Measurements from ENCODE around the gene MGMT. TPM values are rescaled to one million over a fixed set of nuclear protein-coding genes. Genes with fewer than 3 reads are reported as not detected.

Gene MGMT
- total and polyA plus RNA-seq, 2 experiments from 2014 or later, result 19.3 to 21.9 TPM

DNA sequence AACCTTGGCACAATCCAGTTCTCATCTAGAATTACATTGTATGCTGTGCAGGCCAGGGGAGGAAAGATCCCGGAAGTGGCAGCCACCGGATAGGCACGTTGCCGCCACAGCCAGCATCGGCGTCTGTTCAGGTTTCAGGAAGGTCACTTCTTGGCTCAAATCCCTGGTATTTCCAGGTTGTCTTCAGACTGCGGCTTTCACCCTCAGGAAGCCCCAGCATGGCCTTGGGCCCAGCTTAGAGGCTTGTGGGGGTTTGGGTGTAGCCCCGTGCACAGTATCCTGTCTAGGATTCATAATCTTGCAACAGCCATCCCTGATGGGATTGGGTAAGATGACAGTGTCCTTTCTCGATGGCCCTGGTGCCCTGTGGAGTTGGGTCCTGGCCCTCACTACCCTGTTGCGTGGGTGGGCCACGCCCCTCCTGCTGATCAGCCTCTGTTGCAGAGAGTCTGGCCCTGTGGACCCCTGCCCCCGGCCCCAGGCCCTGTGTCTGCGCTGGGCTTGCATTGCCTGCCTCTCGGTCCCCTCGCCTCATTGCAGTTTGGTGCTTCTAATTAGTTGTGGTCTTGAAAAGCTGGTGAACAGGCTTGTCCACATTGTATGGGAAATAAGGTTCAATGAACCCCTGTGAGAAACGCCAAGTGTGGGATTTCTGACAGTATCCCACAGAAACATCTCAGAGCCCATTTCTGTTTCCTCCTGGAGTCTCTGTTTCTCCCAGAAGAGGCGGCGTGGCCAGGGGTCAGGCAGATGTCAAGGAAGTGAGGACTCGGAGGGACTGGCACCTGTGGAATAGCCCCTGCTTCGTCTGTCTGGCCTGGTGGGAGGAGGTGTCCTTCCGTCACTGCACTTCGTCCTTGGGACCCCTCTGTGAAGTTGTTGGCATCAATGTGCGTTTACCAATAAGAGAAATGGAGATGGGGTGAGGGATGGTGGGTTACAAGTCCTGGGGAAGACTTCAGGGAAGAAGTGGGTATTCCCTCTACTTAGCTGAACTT is 77.5 kb downstream of the MGMT start (continued):
- no peak for TF ChIP-seq CTCF (conservative IDR thresholded peaks at IDR 0.05; ENCODE audit: low read depth in 2 of 2)
- TF ChIP-seq, protein P1, sequence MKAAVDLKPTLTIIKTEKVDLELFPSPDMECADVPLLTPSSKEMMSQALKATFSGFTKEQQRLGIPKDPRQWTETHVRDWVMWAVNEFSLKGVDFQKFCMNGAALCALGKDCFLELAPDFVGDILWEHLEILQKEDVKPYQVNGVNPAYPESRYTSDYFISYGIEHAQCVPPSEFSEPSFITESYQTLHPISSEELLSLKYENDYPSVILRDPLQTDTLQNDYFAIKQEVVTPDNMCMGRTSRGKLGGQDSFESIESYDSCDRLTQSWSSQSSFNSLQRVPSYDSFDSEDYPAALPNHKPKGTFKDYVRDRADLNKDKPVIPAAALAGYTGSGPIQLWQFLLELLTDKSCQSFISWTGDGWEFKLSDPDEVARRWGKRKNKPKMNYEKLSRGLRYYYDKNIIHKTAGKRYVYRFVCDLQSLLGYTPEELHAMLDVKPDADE (IDR thresholded peaks at IDR 0.05), result no peak
- TF ChIP-seq ZNF331 (CRISPR knock-in tag; IDR thresholded peaks at IDR 0.05; ENCODE audit: low read depth), result no peak
- TF ChIP-seq, protein P2, sequence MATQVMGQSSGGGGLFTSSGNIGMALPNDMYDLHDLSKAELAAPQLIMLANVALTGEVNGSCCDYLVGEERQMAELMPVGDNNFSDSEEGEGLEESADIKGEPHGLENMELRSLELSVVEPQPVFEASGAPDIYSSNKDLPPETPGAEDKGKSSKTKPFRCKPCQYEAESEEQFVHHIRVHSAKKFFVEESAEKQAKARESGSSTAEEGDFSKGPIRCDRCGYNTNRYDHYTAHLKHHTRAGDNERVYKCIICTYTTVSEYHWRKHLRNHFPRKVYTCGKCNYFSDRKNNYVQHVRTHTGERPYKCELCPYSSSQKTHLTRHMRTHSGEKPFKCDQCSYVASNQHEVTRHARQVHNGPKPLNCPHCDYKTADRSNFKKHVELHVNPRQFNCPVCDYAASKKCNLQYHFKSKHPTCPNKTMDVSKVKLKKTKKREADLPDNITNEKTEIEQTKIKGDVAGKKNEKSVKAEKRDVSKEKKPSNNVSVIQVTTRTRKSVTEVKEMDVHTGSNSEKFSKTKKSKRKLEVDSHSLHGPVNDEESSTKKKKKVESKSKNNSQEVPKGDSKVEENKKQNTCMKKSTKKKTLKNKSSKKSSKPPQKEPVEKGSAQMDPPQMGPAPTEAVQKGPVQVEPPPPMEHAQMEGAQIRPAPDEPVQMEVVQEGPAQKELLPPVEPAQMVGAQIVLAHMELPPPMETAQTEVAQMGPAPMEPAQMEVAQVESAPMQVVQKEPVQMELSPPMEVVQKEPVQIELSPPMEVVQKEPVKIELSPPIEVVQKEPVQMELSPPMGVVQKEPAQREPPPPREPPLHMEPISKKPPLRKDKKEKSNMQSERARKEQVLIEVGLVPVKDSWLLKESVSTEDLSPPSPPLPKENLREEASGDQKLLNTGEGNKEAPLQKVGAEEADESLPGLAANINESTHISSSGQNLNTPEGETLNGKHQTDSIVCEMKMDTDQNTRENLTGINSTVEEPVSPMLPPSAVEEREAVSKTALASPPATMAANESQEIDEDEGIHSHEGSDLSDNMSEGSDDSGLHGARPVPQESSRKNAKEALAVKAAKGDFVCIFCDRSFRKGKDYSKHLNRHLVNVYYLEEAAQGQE (IDR thresholded peaks at IDR 0.05; ENCODE audit: unreplicated experiment), result no peak
- no peak for TF ChIP-seq CREB1 (CRISPR knock-in tag; IDR thresholded peaks at IDR 0.05; ENCODE audit: low read depth)
- no peak for TF ChIP-seq STAT1 (IDR thresholded peaks at IDR 0.05; ENCODE audit: unreplicated experiment)
- no peak for TF ChIP-seq ZNF114 (CRISPR knock-in tag; IDR thresholded peaks at IDR 0.05)
- no peak for TF ChIP-seq NANOG (IDR thresholded peaks at IDR 0.05; ENCODE audit: borderline replicate concordance)
- no peak for TF ChIP-seq EZH2phosphoT487 (IDR thresholded peaks at IDR 0.05; ENCODE audit: unreplicated experiment)

DNA sequence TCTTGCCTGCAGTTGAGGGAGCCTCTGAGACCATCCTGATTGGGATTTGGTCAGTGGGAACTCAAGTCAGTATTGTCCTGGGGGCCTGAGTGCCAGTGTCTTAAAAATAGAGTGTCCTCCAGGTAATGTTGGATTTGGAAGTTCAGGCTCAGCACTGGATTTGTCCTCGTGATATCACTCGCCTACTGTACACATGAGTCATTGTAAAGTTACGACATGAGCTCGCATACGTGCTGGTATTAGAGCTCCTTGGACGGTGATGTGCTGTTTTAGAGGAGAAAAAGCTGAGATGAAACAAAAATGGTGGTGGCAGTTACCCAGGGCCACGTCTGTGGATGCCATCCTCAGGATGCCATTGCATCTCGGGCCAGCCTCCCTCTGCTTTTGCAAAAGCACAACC is 78.2 kb downstream of the MGMT start:
- no peak overlapping the region for H3K4me3 Mint-ChIP-seq
- Histone ChIP-seq H3F3A (replicated peaks; ENCODE audit: low read depth) (no peaks in the 10 kb centered on the region), H4K20me1 (replicated peaks; ENCODE audit: insufficient read depth) (no peaks in the 10 kb centered on the region), H3K4me1 (ENCODE audit: insufficient read depth) (no peaks in the 10 kb centered on the region), H3K36me3 (ENCODE audit: insufficient read depth) (no peaks in the 10 kb centered on the region), H2AFZ (no peak overlapping the region), H3K27ac (ENCODE audit: low read depth) (no peak overlapping the region), H3K4me3 (no peak overlapping the region), H3K4me2 (no peak overlapping the region), H3K79me2 (replicated peaks; ENCODE audit: insufficient read depth) (no peaks in the 10 kb centered on the region), H3K27me3 (ENCODE audit: insufficient read depth) (no peaks in the 10 kb centered on the region), H3K9me2 (ENCODE audit: insufficient read depth) (no peaks in the 10 kb centered on the region)
- peaks cover 7% of the 10 kb centered on the region; the same call in 2 of the 3 replicates for H3K4me1 Mint-ChIP-seq
- no peak for TF ChIP-seq EZH2phosphoT487 (IDR thresholded peaks at IDR 0.05; ENCODE audit: unreplicated experiment)
- no peak for TF ChIP-seq POLR2AphosphoS5 (IDR thresholded peaks at IDR 0.05; ENCODE audit: low read depth)
- TF ChIP-seq, protein P3, sequence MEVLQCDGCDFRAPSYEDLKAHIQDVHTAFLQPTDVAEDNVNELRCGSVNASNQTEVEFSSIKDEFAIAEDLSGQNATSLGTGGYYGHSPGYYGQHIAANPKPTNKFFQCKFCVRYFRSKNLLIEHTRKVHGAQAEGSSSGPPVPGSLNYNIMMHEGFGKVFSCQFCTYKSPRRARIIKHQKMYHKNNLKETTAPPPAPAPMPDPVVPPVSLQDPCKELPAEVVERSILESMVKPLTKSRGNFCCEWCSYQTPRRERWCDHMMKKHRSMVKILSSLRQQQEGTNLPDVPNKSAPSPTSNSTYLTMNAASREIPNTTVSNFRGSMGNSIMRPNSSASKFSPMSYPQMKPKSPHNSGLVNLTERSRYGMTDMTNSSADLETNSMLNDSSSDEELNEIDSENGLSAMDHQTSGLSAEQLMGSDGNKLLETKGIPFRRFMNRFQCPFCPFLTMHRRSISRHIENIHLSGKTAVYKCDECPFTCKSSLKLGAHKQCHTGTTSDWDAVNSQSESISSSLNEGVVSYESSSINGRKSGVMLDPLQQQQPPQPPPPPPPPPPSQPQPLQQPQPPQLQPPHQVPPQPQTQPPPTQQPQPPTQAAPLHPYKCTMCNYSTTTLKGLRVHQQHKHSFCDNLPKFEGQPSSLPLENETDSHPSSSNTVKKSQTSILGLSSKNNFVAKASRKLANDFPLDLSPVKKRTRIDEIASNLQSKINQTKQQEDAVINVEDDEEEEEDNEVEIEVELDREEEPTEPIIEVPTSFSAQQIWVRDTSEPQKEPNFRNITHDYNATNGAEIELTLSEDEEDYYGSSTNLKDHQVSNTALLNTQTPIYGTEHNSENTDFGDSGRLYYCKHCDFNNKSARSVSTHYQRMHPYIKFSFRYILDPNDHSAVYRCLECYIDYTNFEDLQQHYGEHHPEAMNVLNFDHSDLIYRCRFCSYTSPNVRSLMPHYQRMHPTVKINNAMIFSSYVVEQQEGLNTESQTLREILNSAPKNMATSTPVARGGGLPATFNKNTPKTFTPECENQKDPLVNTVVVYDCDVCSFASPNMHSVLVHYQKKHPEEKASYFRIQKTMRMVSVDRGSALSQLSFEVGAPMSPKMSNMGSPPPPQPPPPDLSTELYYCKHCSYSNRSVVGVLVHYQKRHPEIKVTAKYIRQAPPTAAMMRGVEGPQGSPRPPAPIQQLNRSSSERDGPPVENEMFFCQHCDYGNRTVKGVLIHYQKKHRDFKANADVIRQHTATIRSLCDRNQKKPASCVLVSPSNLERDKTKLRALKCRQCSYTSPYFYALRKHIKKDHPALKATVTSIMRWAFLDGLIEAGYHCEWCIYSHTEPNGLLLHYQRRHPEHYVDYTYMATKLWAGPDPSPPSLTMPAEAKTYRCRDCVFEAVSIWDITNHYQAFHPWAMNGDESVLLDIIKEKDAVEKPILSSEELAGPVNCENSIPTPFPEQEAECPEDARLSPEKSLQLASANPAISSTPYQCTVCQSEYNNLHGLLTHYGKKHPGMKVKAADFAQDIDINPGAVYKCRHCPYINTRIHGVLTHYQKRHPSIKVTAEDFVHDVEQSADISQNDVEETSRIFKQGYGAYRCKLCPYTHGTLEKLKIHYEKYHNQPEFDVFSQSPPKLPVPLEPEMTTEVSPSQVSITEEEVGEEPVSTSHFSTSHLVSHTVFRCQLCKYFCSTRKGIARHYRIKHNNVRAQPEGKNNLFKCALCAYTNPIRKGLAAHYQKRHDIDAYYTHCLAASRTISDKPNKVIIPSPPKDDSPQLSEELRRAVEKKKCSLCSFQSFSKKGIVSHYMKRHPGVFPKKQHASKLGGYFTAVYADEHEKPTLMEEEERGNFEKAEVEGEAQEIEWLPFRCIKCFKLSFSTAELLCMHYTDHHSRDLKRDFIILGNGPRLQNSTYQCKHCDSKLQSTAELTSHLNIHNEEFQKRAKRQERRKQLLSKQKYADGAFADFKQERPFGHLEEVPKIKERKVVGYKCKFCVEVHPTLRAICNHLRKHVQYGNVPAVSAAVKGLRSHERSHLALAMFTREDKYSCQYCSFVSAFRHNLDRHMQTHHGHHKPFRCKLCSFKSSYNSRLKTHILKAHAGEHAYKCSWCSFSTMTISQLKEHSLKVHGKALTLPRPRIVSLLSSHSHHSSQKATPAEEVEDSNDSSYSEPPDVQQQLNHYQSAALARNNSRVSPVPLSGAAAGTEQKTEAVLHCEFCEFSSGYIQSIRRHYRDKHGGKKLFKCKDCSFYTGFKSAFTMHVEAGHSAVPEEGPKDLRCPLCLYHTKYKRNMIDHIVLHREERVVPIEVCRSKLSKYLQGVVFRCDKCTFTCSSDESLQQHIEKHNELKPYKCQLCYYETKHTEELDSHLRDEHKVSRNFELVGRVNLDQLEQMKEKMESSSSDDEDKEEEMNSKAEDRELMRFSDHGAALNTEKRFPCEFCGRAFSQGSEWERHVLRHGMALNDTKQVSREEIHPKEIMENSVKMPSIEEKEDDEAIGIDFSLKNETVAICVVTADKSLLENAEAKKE (CRISPR knock-in tag; IDR thresholded peaks at IDR 0.05), result no peak
- H3K27me3 Mint-ChIP-seq (ENCODE audit: insufficient read depth, low read depth, poor library complexity), result peaks cover 2% of the 10 kb centered on the region
- DNase-seq (ENCODE audit: low spot score) (no peak), ATAC-seq (no peak)
- no peak overlapping the region for H3K27ac Mint-ChIP-seq
- 0 out of 3 replicates have a peak, but pooled peaks cover 6% of the 10 kb centered on the region for H3K36me3 Mint-ChIP-seq (ENCODE audit: low read depth)
- no peaks in the 10 kb centered on the region; the same call in 2 of the 3 replicates for H3K9me3 Mint-ChIP-seq
